Activated T-helper 17 cell treated with anti-CD3 and anti-CD28 coated beads, Interleukin-2, amount 50 U/mL, for 72 hours (primary cell): ENCODE results near the gene SRD5A3. TPM values are rescaled to one million over a fixed set of nuclear protein-coding genes. Genes with fewer than 3 reads are reported as not detected.

Source experiments
- ATAC-seq: fragments of 150-1000 bp; cut with Tn5 transposase; replicated peaks from 2 replicates; pipeline ENCODE4 v1.10.0; 2021; ENCODE audit warnings: mild to moderate bottlenecking, moderate library complexity
- H3K27ac Mint-ChIP-seq: one replicate; pipeline ENCODE4 v1.8.0; 2022; ENCODE audit warnings: mixed read lengths
- H3K27me3 Mint-ChIP-seq: one replicate; pipeline ENCODE4 v1.8.0; 2022; ENCODE audit warnings: mixed read lengths
- H3K36me3 Mint-ChIP-seq: one replicate; pipeline ENCODE4 v1.8.0; 2022; ENCODE audit warnings: low read depth, mild to moderate bottlenecking, mixed read lengths
- H3K4me1 Mint-ChIP-seq: one replicate; pipeline ENCODE4 v1.8.0; 2022; ENCODE audit warnings: mixed read lengths
- H3K4me3 Mint-ChIP-seq: one replicate; pipeline ENCODE4 v1.8.0; 2022; ENCODE audit warnings: mild to moderate bottlenecking, mixed read lengths
- H3K9me3 Mint-ChIP-seq: one replicate; pipeline ENCODE4 v1.8.0; 2022; ENCODE audit warnings: mixed read lengths
- total RNA-seq, 2 donors: library from RNA; stranded (reverse); gene quantifications; one replicate each; pipeline ENCODE4 v1.2.3, GENCODE V29; 2022

Gene SRD5A3
- total RNA-seq, 2 donors from 2014 or later: 5.1 to 7.7 TPM

DNA sequence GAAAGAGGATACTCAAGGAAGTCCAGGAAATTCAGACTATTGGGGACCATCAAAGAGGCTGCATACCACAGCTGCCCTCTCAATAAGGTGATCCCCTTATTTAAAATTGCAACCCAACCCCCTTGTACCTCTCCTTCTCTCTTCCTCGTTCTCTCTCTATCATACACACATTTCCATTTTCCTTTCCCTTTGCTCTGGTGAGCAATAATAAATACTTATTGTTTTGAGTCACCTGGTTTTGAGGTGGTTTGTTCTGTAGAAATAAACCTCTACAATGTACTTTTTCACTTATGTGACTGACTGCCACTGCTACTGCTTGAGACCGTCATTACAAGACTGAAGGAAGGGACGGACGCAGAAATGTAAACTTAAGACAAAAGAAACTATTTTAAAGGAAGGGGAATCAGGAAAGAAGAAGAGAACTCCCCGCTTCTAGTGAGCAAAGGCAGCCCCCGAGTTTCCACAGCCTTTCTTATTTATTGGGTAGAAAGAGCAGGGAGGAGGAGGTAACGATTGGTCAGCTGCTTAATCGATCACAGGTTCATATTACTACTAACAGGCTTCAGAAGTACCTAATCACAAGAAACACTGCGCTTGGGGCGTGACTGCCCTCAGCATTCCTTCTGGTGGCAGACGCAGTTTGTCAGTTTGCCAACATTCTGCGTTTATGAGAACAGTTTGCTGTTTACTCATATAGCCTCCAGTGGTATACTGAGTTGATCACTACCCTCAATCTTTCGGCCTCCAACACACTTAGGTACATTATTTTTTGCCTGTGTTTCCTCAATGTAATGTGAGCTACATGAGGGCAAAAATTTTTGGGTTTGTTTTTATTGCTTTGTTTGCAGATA lies 32.8 kb downstream of the SRD5A3 start:
- no peaks in the 10 kb centered on the region for H3K4me1 Mint-ChIP-seq
- H3K36me3 Mint-ChIP-seq: no peaks in the 10 kb centered on the region
- H3K27me3 Mint-ChIP-seq: no peaks in the 10 kb centered on the region
- H3K27ac Mint-ChIP-seq: no peak overlapping the region
- H3K9me3 Mint-ChIP-seq: no peaks in the 10 kb centered on the region
- H3K4me3 Mint-ChIP-seq: no peak overlapping the region
- no peak for ATAC-seq

- no peak for ATAC-seq
Measured at GRCh38 chr4:55380576-55380975, 34.5 kb downstream of the SRD5A3 start.

GRCh38 chr4:55381502-55381901 lies 35.5 kb downstream of the SRD5A3 start:
- no peak for ATAC-seq
- no peaks in the 10 kb centered on the region for H3K4me1 Mint-ChIP-seq
- no peaks in the 10 kb centered on the region for H3K36me3 Mint-ChIP-seq
- H3K27me3 Mint-ChIP-seq: no peaks in the 10 kb centered on the region
- no peak overlapping the region for H3K4me3 Mint-ChIP-seq
- no peaks in the 10 kb centered on the region for H3K9me3 Mint-ChIP-seq
- H3K27ac Mint-ChIP-seq: no peak overlapping the region

More at GRCh38 chr4:55380576-55380975, 34.5 kb downstream of the SRD5A3 start:
- H3K27ac Mint-ChIP-seq: no peak overlapping the region
- no peak overlapping the region for H3K4me3 Mint-ChIP-seq
- H3K4me1 Mint-ChIP-seq: no peaks in the 10 kb centered on the region
- H3K27me3 Mint-ChIP-seq: no peaks in the 10 kb centered on the region
- H3K36me3 Mint-ChIP-seq: no peaks in the 10 kb centered on the region
- no peaks in the 10 kb centered on the region for H3K9me3 Mint-ChIP-seq

DNA sequence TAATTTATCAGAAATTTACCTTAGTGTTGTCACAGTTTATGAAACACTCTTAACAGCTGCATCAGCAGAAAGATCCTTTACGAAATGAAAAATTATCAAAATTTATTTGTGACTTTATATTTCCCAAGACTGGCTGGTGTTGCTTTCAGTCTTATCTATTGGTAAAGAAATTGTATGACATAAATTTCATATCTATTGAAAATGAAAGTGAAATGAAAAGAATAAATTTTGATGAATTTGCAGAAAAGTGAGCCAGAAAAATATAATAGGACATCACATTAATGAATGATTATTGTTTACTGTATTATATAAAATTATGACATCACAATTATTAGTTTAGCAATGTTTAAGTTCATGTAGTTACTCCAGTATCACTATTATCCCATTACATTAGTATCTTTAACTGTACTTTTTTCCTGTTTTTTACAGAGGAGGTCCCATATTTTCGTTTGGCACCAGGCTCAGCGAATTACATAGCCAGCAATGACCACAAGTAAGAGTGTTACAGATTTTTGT lies 36.5 kb downstream of the SRD5A3 start:
- H3K27ac Mint-ChIP-seq: no peak overlapping the region
- H3K4me3 Mint-ChIP-seq: no peak overlapping the region
- H3K36me3 Mint-ChIP-seq: no peaks in the 10 kb centered on the region
- no peaks in the 10 kb centered on the region for H3K9me3 Mint-ChIP-seq
- no peak for ATAC-seq
- H3K4me1 Mint-ChIP-seq: no peaks in the 10 kb centered on the region
- no peaks in the 10 kb centered on the region for H3K27me3 Mint-ChIP-seq

- Mint-ChIP-seq H3K4me3 (no peak overlapping the region), H3K27me3 (no peaks in the 10 kb centered on the region), H3K4me1 (no peaks in the 10 kb centered on the region), H3K36me3 (no peaks in the 10 kb centered on the region), H3K27ac (no peak overlapping the region), H3K9me3 (no peaks in the 10 kb centered on the region)
- peak; percentile 31 for ATAC-seq
Measured at GRCh38 chr4:55385201-55385649, 39.2 kb downstream of the SRD5A3 start.

- H3K27me3 Mint-ChIP-seq: no peaks in the 10 kb centered on the region
- H3K27ac Mint-ChIP-seq: no peak overlapping the region
- no peaks in the 10 kb centered on the region for H3K9me3 Mint-ChIP-seq
- no peak overlapping the region for H3K4me3 Mint-ChIP-seq
- no peaks in the 10 kb centered on the region for H3K4me1 Mint-ChIP-seq
- no peaks in the 10 kb centered on the region for H3K36me3 Mint-ChIP-seq
- no peak for ATAC-seq
Measured at GRCh38 chr4:55386073-55386472, 40.0 kb downstream of the SRD5A3 start.

DNA sequence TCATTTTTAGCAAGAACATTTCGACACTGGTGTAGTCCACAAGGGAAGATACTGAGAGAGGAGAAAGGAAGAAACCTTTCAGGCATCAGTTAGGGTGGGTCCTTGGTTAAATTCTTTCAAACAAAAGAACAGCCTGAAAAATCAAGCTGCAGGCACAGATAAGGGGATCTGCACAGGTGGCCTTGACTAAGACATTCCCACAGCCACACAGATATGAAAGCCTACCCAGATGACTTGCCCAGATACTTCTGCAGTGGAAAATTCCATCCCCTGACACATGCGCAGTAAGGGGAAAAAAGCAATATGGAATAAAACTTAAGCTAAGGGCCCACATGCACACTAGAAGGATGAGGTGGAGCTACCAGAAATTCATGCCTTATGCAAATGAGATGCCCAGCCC lies 40.8 kb downstream of the SRD5A3 start:
- H3K27ac Mint-ChIP-seq: no peak overlapping the region
- ATAC-seq: peak; percentile 28
- no peaks in the 10 kb centered on the region for H3K36me3 Mint-ChIP-seq
- no peak overlapping the region for H3K4me3 Mint-ChIP-seq
- no peaks in the 10 kb centered on the region for H3K4me1 Mint-ChIP-seq
- H3K27me3 Mint-ChIP-seq: no peaks in the 10 kb centered on the region
- no peaks in the 10 kb centered on the region for H3K9me3 Mint-ChIP-seq

- H3K36me3 Mint-ChIP-seq: peaks cover 28% of the 10 kb centered on the region
- ATAC-seq: no peak
Measured at GRCh38 chr4:55393461-55394320, 47.6 kb downstream of the SRD5A3 start.

GRCh38 chr4:55395218-55395528 lies 49.1 kb downstream of the SRD5A3 start:
- Mint-ChIP-seq H3K36me3 (peaks cover 41% of the 10 kb centered on the region), H3K27ac (peak overlapping the region; percentile 90), H3K4me1 (peaks cover 28% of the 10 kb centered on the region), H3K4me3 (peak overlapping the region; percentile 93), H3K9me3 (no peaks in the 10 kb centered on the region), H3K27me3 (no peaks in the 10 kb centered on the region)
- ATAC-seq: no peak

More at GRCh38 chr4:55393461-55394320, 47.6 kb downstream of the SRD5A3 start:
- Mint-ChIP-seq H3K27me3 (no peaks in the 10 kb centered on the region), H3K4me1 (peaks cover 20% of the 10 kb centered on the region), H3K4me3 (peak overlapping the region; percentile 93), H3K9me3 (no peaks in the 10 kb centered on the region), H3K27ac (no peak overlapping the region)

- peak within 1 kb of the TSS; percentile 93 for H3K27ac Mint-ChIP-seq
- H3K4me1 Mint-ChIP-seq: peaks cover 30% of the 10 kb centered on the region
- H3K27me3 Mint-ChIP-seq: no peaks in the 10 kb centered on the region
- no peaks in the 10 kb centered on the region for H3K9me3 Mint-ChIP-seq
- peak within 1 kb of the TSS; percentile 93 for H3K4me3 Mint-ChIP-seq
- peak; percentile 98 for ATAC-seq
- H3K36me3 Mint-ChIP-seq: peaks cover 47% of the 10 kb centered on the region
Measured at GRCh38 chr4:55395529-55396307, 49.7 kb downstream of the SRD5A3 start, which contains the start of gene TMEM165. TMEM165 (plus strand) TSS chr4:55395957; CDS start chr4:55396190, 233 bp downstream.

DNA sequence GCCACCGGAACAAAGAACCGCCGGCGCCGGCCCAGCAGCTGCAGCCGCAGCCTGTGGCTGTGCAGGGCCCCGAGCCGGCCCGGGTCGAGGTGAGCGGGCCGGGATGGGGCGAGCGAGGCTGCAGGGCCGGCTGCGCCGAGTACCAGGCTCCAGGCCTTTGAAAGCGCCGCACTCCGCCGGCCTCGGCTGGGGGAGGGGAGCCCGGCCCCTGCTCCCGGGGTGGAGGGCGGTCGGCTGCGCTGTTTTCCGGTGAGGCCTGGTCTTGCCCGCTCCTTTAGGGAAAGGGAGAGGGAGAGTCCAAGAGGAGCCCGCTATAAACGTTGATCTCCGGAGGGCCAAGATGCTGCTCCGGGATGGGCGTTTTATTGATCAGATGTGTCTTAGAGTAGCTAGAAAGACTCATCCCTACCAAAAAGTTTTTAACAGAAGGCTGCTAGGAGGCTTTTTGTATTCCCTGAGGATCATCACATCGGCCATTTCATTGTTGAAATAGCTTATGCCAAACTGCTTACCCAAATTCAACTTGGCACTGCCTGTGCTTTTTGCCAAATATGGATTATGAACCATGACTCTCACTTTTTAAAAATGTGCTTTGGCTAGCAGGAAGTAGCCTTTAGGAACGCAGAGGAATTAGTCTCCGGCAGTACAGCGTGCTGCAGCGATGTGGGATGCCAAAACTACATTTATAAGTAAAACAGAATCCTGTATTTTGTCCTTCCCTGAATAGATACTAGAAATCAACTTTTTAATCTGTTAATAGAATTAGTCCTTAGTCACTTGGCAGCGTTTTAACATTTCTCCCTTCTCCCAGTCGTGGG lies 50.5 kb downstream of the SRD5A3 start:
- H3K27ac Mint-ChIP-seq: peak overlapping the region; percentile 93
- no peaks in the 10 kb centered on the region for H3K27me3 Mint-ChIP-seq
- peaks cover 55% of the 10 kb centered on the region for H3K36me3 Mint-ChIP-seq
- H3K9me3 Mint-ChIP-seq: no peaks in the 10 kb centered on the region
- peak; percentile 13 for ATAC-seq
- H3K4me1 Mint-ChIP-seq: peaks cover 36% of the 10 kb centered on the region
- H3K4me3 Mint-ChIP-seq: peak overlapping the region; percentile 93

- Mint-ChIP-seq H3K36me3 (peaks cover 58% of the 10 kb centered on the region), H3K4me3 (peak overlapping the region; percentile 93), H3K27ac (peak overlapping the region; percentile 93), H3K9me3 (no peaks in the 10 kb centered on the region), H3K4me1 (peaks cover 36% of the 10 kb centered on the region), H3K27me3 (no peaks in the 10 kb centered on the region)
- ATAC-seq: no peak
Measured at GRCh38 chr4:55397126-55397436, 51.0 kb downstream of the SRD5A3 start.

- Mint-ChIP-seq H3K27ac (peak overlapping the region; percentile 93), H3K9me3 (no peaks in the 10 kb centered on the region), H3K36me3 (peaks cover 58% of the 10 kb centered on the region), H3K4me1 (peaks cover 36% of the 10 kb centered on the region), H3K4me3 (peak overlapping the region; percentile 93), H3K27me3 (no peaks in the 10 kb centered on the region)
- no peak for ATAC-seq
Measured at GRCh38 chr4:55397520-55398321, 51.7 kb downstream of the SRD5A3 start.
